Rectal smooth muscle tissue (tissue), 1 donor: ENCODE data around the gene KCNK1.
A peak's percentile ranks its signal among the peaks of the same experiment; 100 is the strongest.
"Not testable (repeated sequence)": the region's sequence is repeated elsewhere in the genome, so short reads cannot be mapped to it uniquely, and the experiment has no call there.

Source experiments
- H3K27ac ChIP-seq: one replicate; pipeline ENCODE4 v1.7.0; 2013; ENCODE audit warnings: low read depth, low read length, inconsistent platforms
- H3K27me3 ChIP-seq: one replicate; pipeline ENCODE4 v1.7.0; 2013; ENCODE audit warnings: low read length; ENCODE audit not compliant: control insufficient read depth, insufficient read depth
- H3K36me3 ChIP-seq: one replicate; pipeline ENCODE4 v1.7.0; 2013; ENCODE audit warnings: low read length; ENCODE audit not compliant: control insufficient read depth, insufficient read depth
- H3K4me1 ChIP-seq: one replicate; pipeline ENCODE4 v1.7.0; 2013; ENCODE audit warnings: low read length; ENCODE audit not compliant: control insufficient read depth, insufficient read depth
- H3K4me3 ChIP-seq: one replicate; pipeline ENCODE4 v1.7.0; 2013; ENCODE audit warnings: low read length
- H3K9ac ChIP-seq: one replicate; pipeline ENCODE4 v1.7.0; 2013; ENCODE audit warnings: low read length

Gene KCNK1

DNA sequence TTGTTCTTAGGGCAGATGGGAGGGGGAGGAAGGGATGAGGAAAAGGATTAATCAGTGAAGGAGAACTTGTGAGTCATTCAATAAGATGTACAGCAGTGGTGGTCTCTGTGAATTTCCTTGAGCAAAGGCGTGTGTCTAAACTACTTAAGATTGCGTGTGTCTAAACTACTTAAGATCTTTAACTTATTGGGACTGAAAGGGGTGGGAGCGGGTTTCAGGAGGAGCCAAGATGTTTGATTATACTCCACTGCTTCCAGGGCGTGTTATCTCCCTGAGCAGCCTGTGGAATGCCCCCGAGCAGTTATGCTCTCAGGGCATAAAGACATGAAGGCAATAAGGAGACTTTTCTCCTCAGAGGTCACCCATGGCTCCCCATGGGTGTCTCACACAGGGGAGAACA lies 2.5 kb upstream of the KCNK1 start:
- not testable (repeated sequence) for H3K27ac ChIP-seq, H3K4me3 ChIP-seq, H3K4me1 ChIP-seq, H3K27me3 ChIP-seq, H3K9ac ChIP-seq, H3K36me3 ChIP-seq

GRCh38 chr1:233614173-233614742 lies 352 bp downstream of the KCNK1 start:
- Histone ChIP-seq H3K27ac (no peak overlapping the region), H3K4me3 (peak overlapping the region; percentile 75), H3K27me3 (no peaks in the 10 kb centered on the region), H3K9ac (peak overlapping the region; percentile 42), H3K4me1 (no peaks in the 10 kb centered on the region), H3K36me3 (no peaks in the 10 kb centered on the region)

DNA sequence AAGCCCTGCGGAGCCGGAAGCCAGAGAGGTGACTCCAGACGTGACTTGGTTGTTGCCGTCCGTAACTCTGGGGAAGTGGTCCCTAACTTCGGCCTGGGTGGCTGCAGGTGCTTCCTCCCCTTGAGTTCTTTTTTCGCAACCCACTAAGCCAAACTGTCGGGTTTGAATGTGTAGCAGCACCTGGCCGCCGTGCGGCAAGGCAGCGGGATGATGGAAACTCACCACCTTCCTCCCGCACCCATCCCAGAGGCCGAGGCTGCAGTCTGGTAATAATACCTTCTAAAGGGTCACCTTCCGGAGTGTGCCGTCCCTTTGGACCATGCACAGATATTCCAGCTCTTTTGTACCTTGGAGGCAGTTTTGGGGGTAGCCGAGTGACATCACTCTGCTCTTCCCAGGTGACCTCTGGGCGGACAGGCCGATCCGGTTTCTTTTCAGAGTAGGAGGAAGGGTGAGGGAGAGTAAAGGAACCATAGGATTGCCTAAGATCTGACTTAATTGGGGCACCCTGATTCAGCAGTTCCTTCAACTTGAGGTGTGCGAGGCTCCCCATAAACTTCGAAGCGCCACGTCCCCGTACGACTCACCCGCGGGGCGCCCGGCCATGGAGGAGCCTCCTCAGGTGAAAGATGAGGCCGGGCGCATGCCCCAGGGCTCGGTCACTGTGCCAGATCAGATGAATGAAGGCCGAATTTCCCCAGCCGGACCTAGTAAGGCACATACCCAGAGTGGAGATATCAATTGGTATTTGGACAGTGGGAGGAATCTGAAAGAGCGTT lies 1.0 kb downstream of the KCNK1 start:
- H3K27me3 ChIP-seq, result no peaks in the 10 kb centered on the region
- H3K27ac ChIP-seq, result no peak overlapping the region
- H3K4me1 ChIP-seq, result no peaks in the 10 kb centered on the region
- peak overlapping the region; percentile 67 for H3K4me3 ChIP-seq
- no peaks in the 10 kb centered on the region for H3K36me3 ChIP-seq
- no peak overlapping the region for H3K9ac ChIP-seq

- H3K9ac ChIP-seq, result no peak overlapping the region
- no peak overlapping the region for H3K27ac ChIP-seq
- H3K4me3 ChIP-seq, result peak overlapping the region; percentile 67
Observed at GRCh38 chr1:233615571-233615970, 1.7 kb downstream of the KCNK1 start.

GRCh38 chr1:233617025-233617424 lies 3.1 kb downstream of the KCNK1 start:
- no peak overlapping the region for H3K27ac ChIP-seq
- no peak overlapping the region for H3K4me3 ChIP-seq
- H3K9ac ChIP-seq, result no peak overlapping the region
- H3K27me3 ChIP-seq, result no peaks in the 10 kb centered on the region
- H3K4me1 ChIP-seq, result no peaks in the 10 kb centered on the region
- H3K36me3 ChIP-seq, result no peaks in the 10 kb centered on the region

More at GRCh38 chr1:233615571-233615970, 1.7 kb downstream of the KCNK1 start:
- H3K36me3 ChIP-seq, result no peaks in the 10 kb centered on the region
- H3K27me3 ChIP-seq, result no peaks in the 10 kb centered on the region
- H3K4me1 ChIP-seq, result no peaks in the 10 kb centered on the region

DNA sequence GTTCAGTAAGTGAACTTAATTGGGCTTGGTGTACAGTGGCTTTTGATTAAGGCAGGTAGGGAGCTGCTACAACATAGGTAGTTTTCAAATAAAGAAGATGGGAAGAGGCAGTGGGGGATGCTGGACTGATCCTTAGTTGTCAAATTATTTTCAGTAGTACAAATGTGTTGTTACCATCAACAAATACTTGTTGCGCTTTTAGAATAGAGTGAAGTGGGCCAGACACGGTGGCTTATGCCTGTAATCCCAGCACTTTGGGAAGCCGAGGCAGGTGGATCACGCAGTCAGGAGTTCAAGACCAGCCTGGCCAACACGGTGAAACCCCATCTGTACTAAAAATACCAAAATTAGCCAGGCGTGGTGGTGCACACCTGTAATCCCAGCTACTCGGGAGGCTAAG lies 5.5 kb downstream of the KCNK1 start:
- not testable (repeated sequence) for H3K4me3 ChIP-seq, H3K27me3 ChIP-seq, H3K9ac ChIP-seq, H3K36me3 ChIP-seq, H3K4me1 ChIP-seq, H3K27ac ChIP-seq

- no peaks in the 10 kb centered on the region for H3K27me3 ChIP-seq
- no peak overlapping the region for H3K4me3 ChIP-seq
- H3K27ac ChIP-seq, result no peak overlapping the region
- H3K9ac ChIP-seq, result no peak overlapping the region
- no peaks in the 10 kb centered on the region for H3K4me1 ChIP-seq
- no peaks in the 10 kb centered on the region for H3K36me3 ChIP-seq
Observed at GRCh38 chr1:233620065-233620464, 6.2 kb downstream of the KCNK1 start.

DNA sequence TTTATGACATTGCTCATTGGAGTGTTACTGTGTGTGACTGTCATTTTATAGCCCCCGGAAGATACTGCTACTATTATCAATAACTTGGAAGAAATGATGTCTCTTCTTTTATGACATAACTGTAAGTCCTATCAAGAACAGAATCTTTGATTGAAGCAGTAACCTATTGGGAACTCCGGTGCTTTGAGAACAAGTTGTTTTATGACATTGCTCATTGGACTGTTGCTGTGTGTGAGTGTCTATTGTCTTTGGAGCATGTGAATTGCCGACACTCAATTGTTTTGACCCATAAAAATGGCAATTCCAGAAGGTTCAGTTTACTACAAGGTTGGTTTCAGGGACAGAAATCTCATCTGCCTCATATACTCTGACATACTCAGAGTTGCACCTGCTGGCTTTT lies 8.0 kb downstream of the KCNK1 start:
- Histone ChIP-seq H3K27ac (no peak overlapping the region), H3K36me3 (no peaks in the 10 kb centered on the region), H3K4me1 (no peaks in the 10 kb centered on the region), H3K27me3 (no peaks in the 10 kb centered on the region), H3K9ac (no peak overlapping the region), H3K4me3 (no peak overlapping the region)

GRCh38 chr1:233624289-233624688 lies 10.4 kb downstream of the KCNK1 start:
- Histone ChIP-seq H3K4me1 (no peaks in the 10 kb centered on the region), H3K9ac (no peak overlapping the region), H3K4me3 (no peak overlapping the region), H3K36me3 (no peaks in the 10 kb centered on the region), H3K27me3 (no peaks in the 10 kb centered on the region), H3K27ac (no peak overlapping the region)

DNA sequence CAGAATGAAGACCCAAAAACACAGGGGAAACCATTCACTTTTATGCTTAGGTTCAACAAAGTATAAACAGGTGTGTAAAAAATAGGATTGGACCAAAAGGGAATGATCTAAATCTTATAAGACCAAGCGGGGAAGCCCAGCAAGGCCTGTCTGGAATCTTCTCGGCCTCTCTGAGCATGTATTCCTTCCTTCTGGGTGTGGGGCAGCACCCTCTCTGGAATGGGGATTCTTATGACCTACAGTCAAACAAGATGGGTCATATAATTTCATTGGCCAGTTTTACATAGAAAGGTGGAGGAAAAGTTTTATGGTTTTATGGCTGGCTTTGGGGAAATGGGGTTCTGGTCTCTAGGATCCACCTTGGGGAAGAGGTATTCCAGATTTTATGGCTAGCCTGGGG lies 11.2 kb downstream of the KCNK1 start:
- Histone ChIP-seq H3K27ac (no peak overlapping the region), H3K4me1 (no peaks in the 10 kb centered on the region), H3K9ac (no peak overlapping the region), H3K36me3 (no peaks in the 10 kb centered on the region), H3K27me3 (no peaks in the 10 kb centered on the region), H3K4me3 (no peak overlapping the region)

GRCh38 chr1:233625510-233625981 lies 11.6 kb downstream of the KCNK1 start:
- no peaks in the 10 kb centered on the region for H3K27me3 ChIP-seq
- H3K4me1 ChIP-seq, result no peaks in the 10 kb centered on the region
- H3K27ac ChIP-seq, result no peak overlapping the region
- H3K4me3 ChIP-seq, result no peak overlapping the region
- no peaks in the 10 kb centered on the region for H3K36me3 ChIP-seq
- H3K9ac ChIP-seq, result no peak overlapping the region

DNA sequence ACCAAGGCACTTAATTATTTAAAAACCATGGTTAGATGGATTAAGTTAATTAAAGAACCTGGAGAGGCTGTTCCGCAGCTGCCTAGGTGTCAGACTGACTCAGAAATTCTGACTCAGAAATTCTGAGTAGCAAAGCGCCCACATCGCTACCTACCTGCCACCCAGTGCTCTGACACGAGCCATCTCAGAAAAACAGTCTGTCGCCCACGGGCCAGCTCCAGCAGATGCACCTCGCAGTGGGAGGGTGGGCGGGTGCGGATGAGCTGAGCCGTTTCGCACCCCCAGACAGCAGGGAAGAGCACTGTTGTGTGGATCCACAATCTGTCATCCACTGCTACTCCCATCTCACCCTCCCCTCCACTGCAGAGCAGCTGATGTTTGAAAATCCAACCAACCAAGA lies 13.5 kb downstream of the KCNK1 start:
- Histone ChIP-seq H3K4me3 (no peak overlapping the region), H3K27ac (no peak overlapping the region), H3K36me3 (no peaks in the 10 kb centered on the region), H3K4me1 (no peaks in the 10 kb centered on the region), H3K27me3 (no peaks in the 10 kb centered on the region), H3K9ac (no peak overlapping the region)

DNA sequence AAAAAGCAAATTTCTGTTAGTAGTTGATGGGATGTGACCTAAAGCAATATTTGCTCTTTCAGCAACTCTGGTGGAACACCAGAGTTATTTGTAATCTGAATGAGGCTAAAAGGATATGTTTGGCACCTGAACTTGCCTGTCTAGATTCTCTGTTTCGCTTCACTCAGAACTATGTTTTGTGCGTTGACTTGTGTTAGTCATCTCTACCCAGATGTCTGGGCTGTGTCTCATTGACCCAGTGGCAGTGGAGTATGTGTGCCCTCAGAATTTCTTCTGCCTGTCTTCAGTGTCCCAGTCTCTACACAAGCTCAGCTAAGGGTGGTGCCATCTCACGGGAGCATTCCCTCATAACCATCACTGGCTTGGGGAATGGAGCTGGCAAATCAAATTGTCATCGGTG lies 13.9 kb downstream of the KCNK1 start:
- H3K27ac ChIP-seq, result no peak overlapping the region

More for the DNA sequence above, 13.9 kb downstream of the KCNK1 start:
- H3K9ac ChIP-seq, result no peak overlapping the region
- no peaks in the 10 kb centered on the region for H3K27me3 ChIP-seq
- H3K4me3 ChIP-seq, result no peak overlapping the region
- H3K4me1 ChIP-seq, result no peaks in the 10 kb centered on the region
- no peaks in the 10 kb centered on the region for H3K36me3 ChIP-seq
